Upper lobe of left lung (tissue), 6 donors: ENCODE data around the gene PLCG2. TPM values are rescaled to one million over a fixed set of nuclear protein-coding genes. Genes with fewer than 3 reads are reported as not detected.
A peak's percentile ranks its signal among the peaks of the same experiment; 100 is the strongest.

Experiments
- ATAC-seq, 2 donors: fragments of 200-7000 bp; cut with Tn5 transposase; one replicate each; pipeline ENCODE4 v1.9.1; 2022; ENCODE audit warnings: mild to moderate bottlenecking in 2 of 2, moderate library complexity in 2 of 2; ENCODE audit not compliant: low FRiP score in 2 of 2
- DNase-seq, 2 donors: peaks; one replicate each; pipeline ENCODE4 v3.0.0-alpha.2; 2019 to 2020
- H3K27ac ChIP-seq, 4 donors: fragments of 200-600 bp; sonication (generic); one replicate each; pipeline ENCODE4 v1.5.1; 2016 to 2019
- H3K27me3 ChIP-seq, 4 donors: fragments of 200-600 bp; sonication (generic); one replicate each; pipeline ENCODE4 v1.5.1; 2017 to 2019
- H3K36me3 ChIP-seq, 4 donors: fragments of 200-600 bp; sonication (generic); one replicate each; pipeline ENCODE4 v1.5.1; 2016 to 2019
- H3K4me1 ChIP-seq, 4 donors: fragments of 200-600 bp; sonication (generic); one replicate each; pipeline ENCODE4 v1.5.1; 2018 to 2019
- H3K4me3 ChIP-seq, 4 donors: fragments of 200-600 bp; sonication (generic); one replicate each; pipeline ENCODE4 v1.5.1; 2017 to 2019; ENCODE audit warnings: mild to moderate bottlenecking in 2 of 4, moderate library complexity in 1 of 4
- H3K9me3 ChIP-seq, 4 donors: fragments of 200-600 bp; sonication (generic); one replicate each; pipeline ENCODE4 v1.5.1; 2018 to 2019
- EP300 ChIP-seq, 4 donors: sonication (generic); formaldehyde crosslinking; IDR thresholded peaks; one replicate each; pipeline ENCODE4 v1.5.1; 2017; ENCODE audit warnings: antibody characterized with exemption in 4 of 4, control low read depth in 2 of 4
- POLR2A ChIP-seq, 4 donors: fragments of 450-650 bp; IDR thresholded peaks; one replicate each; pipeline ENCODE4 v1.5.1; 2016 to 2017; ENCODE audit warnings: antibody characterized with exemption in 4 of 4, mild to moderate bottlenecking in 2 of 4
- POLR2AphosphoS5 ChIP-seq, 2 donors: sonication (generic); formaldehyde crosslinking; IDR thresholded peaks; one replicate each; pipeline ENCODE4 v1.5.1; 2017; ENCODE audit warnings: antibody characterized with exemption in 2 of 2
- WGBS, 2 donors: methylation state at CpG; one replicate each; pipeline ENCODE4 v1.1.5; 2017 to 2018; 5-methylcytosine and 5-hydroxymethylcytosine counted together
- total RNA-seq, 6 donors: library from RNA; depleted of rRNA in 4 of 6; stranded (reverse); fragments of >200 nt in 4 of 6; gene quantifications; one replicate each; pipeline versions ENCODE4 v1.1.0 to v1.2.1, GENCODE V29; 2016 to 2021
- TF ChIP-seq, protein P1 (sequence below), 6 experiments: fragments of 450-650 bp in 4 of 6; fragments of 200-600 bp in 2 of 6; sonication (generic) in 2 of 6; IDR thresholded peaks; one replicate each; pipeline ENCODE4 v1.5.1; 2016 to 2019; ENCODE audit warnings: antibody characterized with exemption in 6 of 6
- donor health status: DM: no; HTN: no; CAD: no; lungs with moderate emphysema.
- donor health status: DM: no; HTN: yes; CAD: no; lungs with severe emphysema.

Gene PLCG2
- total RNA-seq, 6 donors from 2014 or later, result 13.8 to 85.9 (median 35.1) TPM

DNA sequence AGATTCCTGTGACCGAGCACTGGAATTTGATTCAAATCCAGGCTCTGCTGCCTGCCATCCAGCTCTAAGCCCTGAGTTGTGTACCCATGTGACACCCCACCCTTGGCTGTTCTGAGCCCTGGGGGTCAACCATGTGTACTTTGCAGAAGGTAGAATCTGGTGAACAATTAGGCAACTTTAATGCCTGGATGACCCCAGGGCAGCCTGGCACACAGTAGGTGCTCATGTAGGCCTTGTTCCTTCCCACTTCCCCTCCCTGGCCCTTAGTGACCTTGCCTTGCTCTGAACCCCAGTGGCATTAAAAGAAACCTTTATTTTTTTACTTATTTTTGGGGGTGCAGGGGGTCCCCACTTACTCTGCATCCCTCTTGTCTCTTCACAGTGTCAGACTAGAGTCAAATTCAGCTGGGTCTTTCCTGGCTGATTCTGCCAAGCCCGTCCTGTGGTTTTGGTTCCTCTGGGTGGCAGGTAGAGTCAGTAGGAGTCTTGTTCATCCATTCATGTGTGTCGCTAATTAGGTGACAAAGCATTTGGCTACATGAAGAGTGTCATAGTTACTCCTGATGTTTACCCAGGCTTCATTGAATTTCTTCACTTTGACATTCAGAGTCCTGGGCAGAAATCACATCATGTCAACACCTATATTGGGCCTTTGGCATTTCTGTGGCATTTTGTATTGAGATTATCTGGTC is 89.1 kb downstream of the PLCG2 start:
- Histone ChIP-seq H3K9me3 (no peaks in the 10 kb centered on the region), H3K36me3 (no peaks in the 10 kb centered on the region), H3K4me1 (peaks cover 11 to 17% (median 13%) of the 10 kb centered on the region in 4 donors), H3K27ac (peak overlapping the region in 2 of 4 donors; percentile 85 to 86), H3K27me3 (no peaks in the 10 kb centered on the region), H3K4me3 (no peak overlapping the region)
- TF ChIP-seq POLR2A (IDR thresholded peaks at IDR 0.05) (no peak), POLR2AphosphoS5 (IDR thresholded peaks at IDR 0.05) (no peak), EP300 (IDR thresholded peaks at IDR 0.05) (no peak)
- TF ChIP-seq, protein P1, sequence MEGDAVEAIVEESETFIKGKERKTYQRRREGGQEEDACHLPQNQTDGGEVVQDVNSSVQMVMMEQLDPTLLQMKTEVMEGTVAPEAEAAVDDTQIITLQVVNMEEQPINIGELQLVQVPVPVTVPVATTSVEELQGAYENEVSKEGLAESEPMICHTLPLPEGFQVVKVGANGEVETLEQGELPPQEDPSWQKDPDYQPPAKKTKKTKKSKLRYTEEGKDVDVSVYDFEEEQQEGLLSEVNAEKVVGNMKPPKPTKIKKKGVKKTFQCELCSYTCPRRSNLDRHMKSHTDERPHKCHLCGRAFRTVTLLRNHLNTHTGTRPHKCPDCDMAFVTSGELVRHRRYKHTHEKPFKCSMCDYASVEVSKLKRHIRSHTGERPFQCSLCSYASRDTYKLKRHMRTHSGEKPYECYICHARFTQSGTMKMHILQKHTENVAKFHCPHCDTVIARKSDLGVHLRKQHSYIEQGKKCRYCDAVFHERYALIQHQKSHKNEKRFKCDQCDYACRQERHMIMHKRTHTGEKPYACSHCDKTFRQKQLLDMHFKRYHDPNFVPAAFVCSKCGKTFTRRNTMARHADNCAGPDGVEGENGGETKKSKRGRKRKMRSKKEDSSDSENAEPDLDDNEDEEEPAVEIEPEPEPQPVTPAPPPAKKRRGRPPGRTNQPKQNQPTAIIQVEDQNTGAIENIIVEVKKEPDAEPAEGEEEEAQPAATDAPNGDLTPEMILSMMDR (IDR thresholded peaks at IDR 0.05), result no peak
- 97 to 98% methylated on average over 3 of the region's 3 CpGs for WGBS, 2 donors
- DNase-seq (no peak), ATAC-seq (no peak)

DNA sequence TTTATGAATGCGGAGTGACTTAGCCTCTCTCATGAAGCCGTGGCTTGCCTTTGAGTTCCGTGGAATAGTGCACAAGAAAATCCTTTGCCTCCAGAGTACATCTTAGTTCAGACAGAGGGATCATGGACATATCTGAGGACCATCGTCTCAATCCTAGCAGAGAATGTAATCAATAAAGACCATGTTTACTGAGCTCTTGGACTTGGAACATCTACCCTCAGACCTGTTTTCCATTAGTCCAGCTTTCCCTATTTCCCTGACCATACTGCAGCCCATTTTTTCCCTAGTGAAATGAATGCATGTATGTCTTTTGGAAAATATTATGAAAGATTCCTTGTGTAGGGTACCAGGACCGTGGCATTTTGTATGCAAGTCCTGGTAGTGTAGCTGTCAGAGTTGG is 90.2 kb downstream of the PLCG2 start:
- Histone ChIP-seq H3K4me3 (no peak overlapping the region), H3K9me3 (no peaks in the 10 kb centered on the region), H3K36me3 (no peaks in the 10 kb centered on the region), H3K27me3 (no peaks in the 10 kb centered on the region), H3K4me1 (peaks cover 14 to 19% (median 17%) of the 10 kb centered on the region in 4 donors), H3K27ac (no peak overlapping the region)
- DNase-seq (no peak), ATAC-seq (no peak)
- 93 to 97% methylated on average over 5 of the region's 5 CpGs for WGBS, 2 donors
- no peak for TF ChIP-seq POLR2AphosphoS5 (IDR thresholded peaks at IDR 0.05)

DNA sequence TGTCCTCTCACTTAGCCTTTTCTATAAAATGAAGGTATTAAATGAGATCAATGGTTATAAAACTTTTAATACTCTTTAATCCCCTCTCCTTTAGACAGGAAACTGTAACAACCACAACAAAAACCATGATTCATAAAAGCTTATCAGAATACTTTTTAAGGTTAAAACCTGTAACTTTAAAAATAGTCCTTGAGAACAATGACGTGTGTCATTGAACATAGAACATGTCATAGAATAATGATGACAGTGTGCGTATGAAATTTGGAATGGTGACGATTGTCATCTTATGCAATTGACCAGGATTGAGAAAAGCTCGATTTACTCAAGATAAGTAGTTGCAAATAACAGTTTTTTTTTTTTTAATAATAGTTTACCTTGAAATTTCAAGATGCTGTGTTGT is 94.1 kb downstream of the PLCG2 start:
- no peak for TF ChIP-seq EP300 (IDR thresholded peaks at IDR 0.05)
- no peak for TF ChIP-seq POLR2A (IDR thresholded peaks at IDR 0.05)
- TF ChIP-seq, protein P1 (IDR thresholded peaks at IDR 0.05), result no peak
- TF ChIP-seq POLR2AphosphoS5 (IDR thresholded peaks at IDR 0.05), result no peak
- no peaks in the 10 kb centered on the region for H3K36me3 ChIP-seq
- WGBS, 2 donors, result 67 to 75% methylated on average over 4 of the region's 4 CpGs
- H3K27ac ChIP-seq, result no peak overlapping the region
- no peaks in the 10 kb centered on the region for H3K9me3 ChIP-seq
- H3K27me3 ChIP-seq, result no peaks in the 10 kb centered on the region
- ATAC-seq, result no peak
- H3K4me3 ChIP-seq, result no peak overlapping the region
- H3K4me1 ChIP-seq, result peaks cover 0 to 7% (median 3%) of the 10 kb centered on the region in 4 donors
- DNase-seq, result no peak

DNA sequence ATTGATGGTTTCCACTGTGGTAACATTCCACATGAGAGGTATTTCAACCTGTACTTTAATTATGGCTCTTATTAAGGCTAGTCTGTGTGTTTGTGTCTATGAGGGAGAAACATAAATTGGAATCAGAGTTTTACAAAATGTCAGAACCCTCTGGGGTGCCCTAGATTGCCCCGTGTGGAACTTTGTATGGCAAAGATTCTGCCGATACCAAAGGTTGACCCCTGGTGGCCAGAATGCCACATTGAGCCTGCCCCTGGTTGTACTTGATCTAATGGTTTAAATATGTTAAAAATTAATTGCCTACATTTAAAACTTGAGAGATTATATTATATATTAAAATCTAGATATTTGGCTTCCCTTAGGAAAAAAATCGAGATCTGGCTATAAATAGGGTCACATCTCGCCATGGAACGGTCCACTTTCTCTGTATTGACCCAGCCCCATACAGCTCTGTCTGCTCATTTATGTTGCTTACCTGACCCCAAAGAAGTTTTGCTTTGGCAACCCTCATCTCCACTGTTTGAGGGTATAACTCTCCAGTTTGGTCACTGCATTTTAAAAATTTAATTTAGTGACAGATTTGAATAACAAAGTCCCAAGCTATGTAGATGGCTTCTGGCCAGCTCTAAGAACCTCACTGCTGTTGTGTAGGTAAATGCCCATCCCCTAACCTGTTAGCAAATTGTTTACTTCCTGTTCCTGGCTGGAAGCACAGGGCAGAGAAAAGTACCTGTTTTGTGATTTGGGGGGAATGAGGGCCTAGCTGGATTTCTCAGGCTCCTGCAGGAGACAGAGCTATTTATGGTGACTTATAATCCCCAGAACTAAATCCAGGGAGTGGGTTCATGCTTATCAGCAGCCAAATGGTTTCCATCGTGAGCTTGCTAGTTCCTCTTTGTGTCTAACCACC is 95.0 kb downstream of the PLCG2 start:
- Histone ChIP-seq H3K36me3 (no peaks in the 10 kb centered on the region), H3K27ac (no peak overlapping the region), H3K27me3 (no peaks in the 10 kb centered on the region), H3K4me3 (no peak overlapping the region), H3K9me3 (no peaks in the 10 kb centered on the region), H3K4me1 (peaks cover 0 to 7% (median 3%) of the 10 kb centered on the region in 4 donors)
- TF ChIP-seq POLR2A (IDR thresholded peaks at IDR 0.05), result no peak
- TF ChIP-seq, protein P1 (IDR thresholded peaks at IDR 0.05), result peak; percentile 50 to 87 (median 66)
- WGBS, 2 donors, result 22 to 24% methylated on average over 6 of the region's 6 CpGs
- DNase-seq, result peak in 1 of 2 donors; percentile 65
- peak; percentile 75 to 79 for ATAC-seq

DNA sequence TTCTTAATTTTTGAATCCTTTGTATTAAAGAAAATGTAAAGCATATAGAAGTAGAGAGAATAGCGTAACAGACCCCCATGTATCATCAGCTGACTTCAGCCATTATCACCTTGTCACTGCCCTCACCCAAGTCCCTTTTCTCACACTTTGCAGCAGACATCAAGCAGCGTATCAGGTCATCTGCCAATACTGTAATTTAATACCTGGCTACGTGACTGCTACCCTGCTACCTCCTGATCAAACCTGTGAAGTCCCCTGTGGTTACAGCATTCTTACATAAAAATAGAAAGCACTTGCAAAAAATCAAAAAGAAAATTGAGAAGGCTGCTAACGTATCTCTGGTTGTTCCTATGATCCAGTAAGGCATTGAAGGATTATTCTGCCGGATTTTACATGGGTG is 96.4 kb downstream of the PLCG2 start:
- ATAC-seq (no peak), DNase-seq (no peak)
- H3K9me3 ChIP-seq, result no peaks in the 10 kb centered on the region
- peaks cover 0 to 7% (median 3%) of the 10 kb centered on the region in 4 donors for H3K4me1 ChIP-seq
- no peak overlapping the region for H3K4me3 ChIP-seq
- no peaks in the 10 kb centered on the region for H3K27me3 ChIP-seq
- no peak overlapping the region for H3K27ac ChIP-seq
- TF ChIP-seq EP300 (IDR thresholded peaks at IDR 0.05) (no peak), POLR2AphosphoS5 (IDR thresholded peaks at IDR 0.05) (no peak), POLR2A (IDR thresholded peaks at IDR 0.05) (no peak)
- TF ChIP-seq, protein P1 (IDR thresholded peaks at IDR 0.05), result no peak
- WGBS, 2 donors, result 83 to 92% methylated on average over 5 of the region's 5 CpGs
- no peaks in the 10 kb centered on the region for H3K36me3 ChIP-seq
